ENCODE data around the gene LRP1B. TPM values are rescaled to one million over a fixed set of nuclear protein-coding genes. Genes with fewer than 3 reads are reported as not detected.

LRP1B gene
- total and polyA plus RNA-seq, 7 experiments from 2014 or later: 0.10 TPM; not detected in 6

DNA sequence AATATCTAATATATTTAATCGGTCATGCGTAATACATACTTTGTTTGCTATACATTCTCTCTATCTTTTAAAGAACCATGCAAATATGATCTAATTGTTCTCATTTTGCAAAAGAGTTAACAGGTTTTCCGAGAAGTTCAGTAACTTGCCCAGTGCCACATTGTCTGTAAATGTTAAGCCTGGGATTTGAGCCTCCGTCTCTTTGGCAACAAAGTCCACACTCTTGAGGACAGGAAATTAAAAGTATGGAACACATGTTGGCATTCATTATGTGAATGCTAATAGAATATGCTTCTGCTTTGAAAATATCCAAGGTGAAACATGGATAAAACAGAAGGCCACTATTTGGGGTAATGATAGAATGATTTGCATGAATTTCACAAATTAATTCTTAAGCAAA is 85.2 kb downstream of the LRP1B start:
- ATAC-seq: no peak
- Mint-ChIP-seq H3K4me3 (no peak overlapping the region), H3K27me3 (no peaks in the 10 kb centered on the region)

DNA sequence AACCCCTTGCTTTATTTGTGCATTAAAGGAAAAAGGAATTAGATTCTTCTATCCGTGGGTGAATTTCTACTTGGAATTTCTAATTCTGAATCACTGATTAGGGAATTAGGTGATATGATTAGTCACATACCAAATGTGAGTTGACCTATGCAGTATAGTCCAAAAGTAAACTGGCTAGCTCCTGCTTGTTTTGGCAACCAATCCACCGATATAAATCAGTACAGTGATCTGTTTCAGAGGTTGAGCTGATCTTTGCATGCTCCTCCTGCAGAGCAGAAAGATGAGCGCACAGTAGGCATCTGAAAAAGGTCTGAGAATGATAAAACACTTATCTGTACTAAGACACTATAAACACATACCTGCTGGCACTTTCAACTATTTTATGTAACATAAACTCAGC is 86.6 kb downstream of the LRP1B start:
- Mint-ChIP-seq H3K4me3 (no peak overlapping the region), H3K9me3 (peaks cover 0 to 19% (median 0%) of the 10 kb centered on the region in 11 donors), H3K27me3 (no peaks in the 10 kb centered on the region), H3K36me3 (no peaks in the 10 kb centered on the region), H3K27ac (no peak overlapping the region), H3K4me1 (no peaks in the 10 kb centered on the region)
- Histone ChIP-seq H3K9me3 (ENCODE audit: control insufficient read depth in 2 of 3, low read length in 3 of 3) (no peaks in the 10 kb centered on the region), H3K27ac (ENCODE audit: low read depth, low read length) (no peak overlapping the region), H3K4me3 (ENCODE audit: low read length) (no peak overlapping the region), H3K27me3 (ENCODE audit: control insufficient read depth in 2 of 2, insufficient read depth in 2 of 2, low read length in 2 of 2) (no peaks in the 10 kb centered on the region), H3K4me1 (ENCODE audit: control insufficient read depth in 2 of 2, insufficient read depth in 2 of 2, low read length in 2 of 2) (no peaks in the 10 kb centered on the region), H3K36me3 (ENCODE audit: control insufficient read depth in 2 of 3, insufficient read depth in 3 of 3, low read length in 3 of 3) (no peaks in the 10 kb centered on the region)
- DNase-seq (no peak), ATAC-seq (no peak)
- intact Hi-C loops (cut with micrococcal nuclease): no loop called here
- CTCF ChIA-PET: no interaction called here
- POLR2A ChIA-PET: no interaction called here

More for the DNA sequence above, 85.2 kb downstream of the LRP1B start:
- Mint-ChIP-seq H3K9me3 (peaks cover 0 to 19% (median 0%) of the 10 kb centered on the region in 11 donors), H3K4me1 (no peaks in the 10 kb centered on the region), H3K36me3 (no peaks in the 10 kb centered on the region), H3K27ac (no peak overlapping the region)
- intact Hi-C loops (cut with micrococcal nuclease): no loop called here
- Histone ChIP-seq H3K27ac (ENCODE audit: low read depth, low read length) (no peak overlapping the region), H3K9me3 (ENCODE audit: control insufficient read depth in 2 of 3, low read length in 3 of 3) (no peaks in the 10 kb centered on the region), H3K27me3 (ENCODE audit: control insufficient read depth in 2 of 2, insufficient read depth in 2 of 2, low read length in 2 of 2) (no peaks in the 10 kb centered on the region), H3K4me3 (ENCODE audit: low read length) (no peak overlapping the region), H3K4me1 (ENCODE audit: control insufficient read depth in 2 of 2, insufficient read depth in 2 of 2, low read length in 2 of 2) (no peaks in the 10 kb centered on the region), H3K36me3 (ENCODE audit: control insufficient read depth in 2 of 3, insufficient read depth in 3 of 3, low read length in 3 of 3) (no peaks in the 10 kb centered on the region)
- CTCF ChIA-PET: no interaction called here
- DNase-seq: no peak
- POLR2A ChIA-PET: no interaction called here

DNA sequence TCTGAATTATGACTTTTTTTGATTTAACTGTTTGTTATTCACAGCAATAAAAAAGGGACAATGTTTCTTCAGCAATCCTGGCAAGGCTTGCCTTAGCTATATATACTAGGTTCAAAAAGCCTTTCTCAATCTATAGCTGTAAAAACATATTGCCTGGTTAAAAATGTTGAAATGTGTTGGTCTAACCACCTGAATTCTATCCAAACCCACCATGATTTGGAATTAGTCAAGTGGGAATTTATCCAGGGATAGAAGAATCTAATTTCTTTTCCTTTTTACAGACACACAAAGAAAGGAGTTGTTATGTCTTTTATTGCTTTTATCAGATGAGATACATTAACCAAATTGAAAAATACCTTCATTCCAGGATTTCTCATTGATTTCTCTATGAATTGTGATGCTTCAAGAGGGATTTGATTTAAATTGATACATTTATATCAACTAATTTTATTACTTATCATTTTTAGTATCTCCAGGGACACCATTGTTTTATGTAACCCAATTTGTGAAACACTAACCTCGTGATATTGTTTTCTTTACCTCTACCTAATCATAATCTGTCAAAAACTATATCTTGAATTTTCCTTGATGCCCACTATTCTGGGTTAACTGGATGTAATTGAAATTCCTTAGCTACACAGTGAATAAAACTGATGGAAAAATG is 88.1 kb downstream of the LRP1B start:
- DNase-seq: no peak
- intact Hi-C loops (cut with micrococcal nuclease): no loop called here
- ChIA-PET CTCF (no interaction called here), POLR2A (no interaction called here)
- ATAC-seq: no peak
- no peaks in the 10 kb centered on the region for H3K9me3 ChIP-seq (ENCODE audit: control insufficient read depth in 2 of 3, low read length in 3 of 3)
- H3K27me3 ChIP-seq (ENCODE audit: control insufficient read depth in 2 of 2, insufficient read depth in 2 of 2, low read length in 2 of 2): no peaks in the 10 kb centered on the region
- no peaks in the 10 kb centered on the region for H3K4me1 Mint-ChIP-seq
- no peak overlapping the region for H3K4me3 ChIP-seq (ENCODE audit: low read length)
- H3K36me3 Mint-ChIP-seq: no peaks in the 10 kb centered on the region
- H3K4me3 Mint-ChIP-seq: no peak overlapping the region
- H3K27me3 Mint-ChIP-seq: no peaks in the 10 kb centered on the region
- no peak overlapping the region for H3K27ac ChIP-seq (ENCODE audit: low read depth, low read length)
- H3K9me3 Mint-ChIP-seq: peaks cover 0 to 19% (median 0%) of the 10 kb centered on the region in 11 donors
- no peaks in the 10 kb centered on the region for H3K36me3 ChIP-seq (ENCODE audit: control insufficient read depth in 2 of 3, insufficient read depth in 3 of 3, low read length in 3 of 3)
- no peak overlapping the region for H3K27ac Mint-ChIP-seq
- H3K4me1 ChIP-seq (ENCODE audit: control insufficient read depth in 2 of 2, insufficient read depth in 2 of 2, low read length in 2 of 2): no peaks in the 10 kb centered on the region

DNA sequence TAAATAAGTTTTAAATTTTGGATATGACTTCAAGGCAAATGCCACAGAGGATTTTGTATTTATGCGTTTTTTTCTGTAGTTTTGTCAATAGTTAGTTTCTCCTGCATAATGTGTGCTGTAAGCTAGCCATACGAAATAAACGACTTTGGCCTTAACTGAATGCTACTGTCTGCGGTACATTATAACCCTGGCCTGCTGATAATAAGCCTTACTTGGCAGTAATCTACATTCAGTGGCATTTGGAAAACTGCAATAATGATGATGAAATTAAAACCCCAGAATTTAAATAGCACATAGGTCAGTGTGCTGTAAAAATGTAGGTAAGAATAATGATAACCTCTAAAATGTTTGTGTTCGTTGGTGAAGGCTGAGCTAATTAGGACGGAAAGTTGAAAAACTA is 88.8 kb downstream of the LRP1B start:
- Mint-ChIP-seq H3K4me1 (no peaks in the 10 kb centered on the region), H3K4me3 (no peak overlapping the region), H3K36me3 (no peaks in the 10 kb centered on the region), H3K9me3 (peaks cover 0 to 19% (median 0%) of the 10 kb centered on the region in 11 donors), H3K27ac (no peak overlapping the region), H3K27me3 (no peaks in the 10 kb centered on the region)
- Histone ChIP-seq H3K27me3 (ENCODE audit: control insufficient read depth in 2 of 2, insufficient read depth in 2 of 2, low read length in 2 of 2) (no peaks in the 10 kb centered on the region), H3K27ac (ENCODE audit: low read depth, low read length) (no peak overlapping the region), H3K4me3 (ENCODE audit: low read length) (no peak overlapping the region), H3K36me3 (ENCODE audit: control insufficient read depth in 2 of 3, insufficient read depth in 3 of 3, low read length in 3 of 3) (no peaks in the 10 kb centered on the region), H3K9me3 (ENCODE audit: control insufficient read depth in 2 of 3, low read length in 3 of 3) (no peaks in the 10 kb centered on the region), H3K4me1 (ENCODE audit: control insufficient read depth in 2 of 2, insufficient read depth in 2 of 2, low read length in 2 of 2) (no peaks in the 10 kb centered on the region)
- intact Hi-C loops (cut with micrococcal nuclease): no loop called here
- ChIA-PET POLR2A (no interaction called here), CTCF (no interaction called here)
- ATAC-seq (no peak), DNase-seq (no peak)

DNA sequence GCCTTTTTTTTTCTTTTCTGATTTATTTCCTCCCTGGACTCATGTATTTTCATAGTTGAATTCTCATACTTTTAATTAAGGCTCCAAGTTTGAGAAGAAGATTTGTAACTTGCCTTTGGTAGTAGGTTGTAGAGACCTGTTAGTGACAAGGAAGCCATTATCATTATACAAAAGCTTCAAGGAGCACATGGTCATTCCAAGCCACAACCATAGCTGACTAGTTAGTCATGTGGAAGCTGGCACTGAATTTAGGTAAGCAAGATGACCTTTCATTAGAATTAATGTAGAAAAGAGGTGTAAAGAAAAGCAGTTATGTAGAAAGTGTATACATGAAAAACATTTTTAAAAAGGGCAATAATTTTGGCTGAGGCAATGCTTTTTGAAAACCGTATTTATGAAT is 89.7 kb downstream of the LRP1B start:
- no peak overlapping the region for H3K4me3 ChIP-seq (ENCODE audit: low read length)
- ATAC-seq (no peak), DNase-seq (no peak)
- no peaks in the 10 kb centered on the region for H3K36me3 Mint-ChIP-seq
- no peak overlapping the region for H3K27ac Mint-ChIP-seq
- H3K9me3 Mint-ChIP-seq: peaks cover 0 to 18% (median 0%) of the 10 kb centered on the region in 11 donors
- ChIA-PET POLR2A (no interaction called here), CTCF (no interaction called here)
- no peaks in the 10 kb centered on the region for H3K4me1 ChIP-seq (ENCODE audit: control insufficient read depth in 2 of 2, insufficient read depth in 2 of 2, low read length in 2 of 2)
- H3K4me1 Mint-ChIP-seq: no peaks in the 10 kb centered on the region
- H3K9me3 ChIP-seq (ENCODE audit: control insufficient read depth in 2 of 3, low read length in 3 of 3): no peaks in the 10 kb centered on the region
- no peaks in the 10 kb centered on the region for H3K27me3 ChIP-seq (ENCODE audit: control insufficient read depth in 2 of 2, insufficient read depth in 2 of 2, low read length in 2 of 2)
- intact Hi-C loops (cut with micrococcal nuclease): no loop called here
- no peaks in the 10 kb centered on the region for H3K36me3 ChIP-seq (ENCODE audit: control insufficient read depth in 2 of 3, insufficient read depth in 3 of 3, low read length in 3 of 3)
- H3K4me3 Mint-ChIP-seq: no peak overlapping the region
- H3K27me3 Mint-ChIP-seq: no peaks in the 10 kb centered on the region
- H3K27ac ChIP-seq (ENCODE audit: low read depth, low read length): no peak overlapping the region

DNA sequence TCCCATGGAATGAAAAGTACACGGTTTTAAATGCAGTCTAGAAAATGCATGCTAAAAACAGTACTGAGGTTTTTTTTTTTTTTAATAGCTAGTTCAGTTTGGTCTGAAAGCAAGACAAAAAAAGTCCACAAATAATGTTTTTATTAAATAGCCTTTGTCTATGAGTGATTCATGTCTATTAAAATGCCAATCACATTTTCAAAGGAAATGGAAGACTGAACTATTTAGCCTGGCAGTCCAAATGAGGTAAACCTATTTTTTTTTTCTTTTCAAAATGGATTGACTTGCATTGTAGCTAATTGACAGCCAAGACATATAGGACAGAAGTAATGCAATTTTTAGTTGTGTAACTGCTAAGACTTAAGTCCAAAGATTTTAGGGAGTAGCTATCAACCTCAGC is 90.3 kb downstream of the LRP1B start:
- H3K9me3 Mint-ChIP-seq: peaks cover 0 to 13% (median 2%) of the 10 kb centered on the region in 11 donors
- H3K4me1 Mint-ChIP-seq: no peaks in the 10 kb centered on the region
- POLR2A ChIA-PET: no interaction called here
- intact Hi-C loops (cut with micrococcal nuclease): no loop called here
- DNase-seq: no peak
- CTCF ChIA-PET: no interaction called here
- H3K36me3 Mint-ChIP-seq: no peaks in the 10 kb centered on the region
- no peaks in the 10 kb centered on the region for H3K36me3 ChIP-seq (ENCODE audit: control insufficient read depth in 2 of 3, insufficient read depth in 3 of 3, low read length in 3 of 3)
- no peak overlapping the region for H3K4me3 Mint-ChIP-seq
- no peak overlapping the region for H3K27ac Mint-ChIP-seq
- H3K27me3 Mint-ChIP-seq: no peaks in the 10 kb centered on the region
- H3K4me3 ChIP-seq (ENCODE audit: low read length): no peak overlapping the region
- no peak for ATAC-seq
- H3K27me3 ChIP-seq (ENCODE audit: control insufficient read depth in 2 of 2, insufficient read depth in 2 of 2, low read length in 2 of 2): no peaks in the 10 kb centered on the region
- H3K27ac ChIP-seq (ENCODE audit: low read depth, low read length): no peak overlapping the region
- no peaks in the 10 kb centered on the region for H3K9me3 ChIP-seq (ENCODE audit: control insufficient read depth in 2 of 3, low read length in 3 of 3)
- no peaks in the 10 kb centered on the region for H3K4me1 ChIP-seq (ENCODE audit: control insufficient read depth in 2 of 2, insufficient read depth in 2 of 2, low read length in 2 of 2)

DNA sequence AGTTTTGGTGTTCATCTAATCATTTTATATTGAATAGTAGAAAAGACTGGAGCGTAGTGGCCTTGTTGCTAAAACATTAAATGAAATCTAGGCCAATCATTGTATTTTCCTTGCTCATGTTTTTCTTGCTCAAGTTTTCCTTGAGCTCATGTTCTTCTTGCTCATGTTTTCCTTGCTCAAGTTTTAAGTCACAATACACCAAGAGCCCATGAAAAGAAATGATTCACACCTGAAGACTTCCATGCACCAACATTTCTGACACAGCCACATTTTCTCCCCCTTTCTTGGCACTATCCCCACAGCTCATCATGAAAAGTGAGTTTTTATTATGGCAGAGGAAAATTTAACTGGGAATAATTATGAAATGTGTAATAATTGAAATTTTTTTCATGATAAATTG is 92.0 kb downstream of the LRP1B start:
- H3K27me3 ChIP-seq (ENCODE audit: control insufficient read depth in 2 of 2, insufficient read depth in 2 of 2, low read length in 2 of 2): no peaks in the 10 kb centered on the region
- H3K36me3 ChIP-seq (ENCODE audit: control insufficient read depth in 2 of 3, insufficient read depth in 3 of 3, low read length in 3 of 3): no peaks in the 10 kb centered on the region
- Mint-ChIP-seq H3K27ac (no peak overlapping the region), H3K36me3 (no peaks in the 10 kb centered on the region), H3K4me3 (no peak overlapping the region), H3K9me3 (peaks cover 0 to 20% (median 2%) of the 10 kb centered on the region in 11 donors), H3K27me3 (no peaks in the 10 kb centered on the region), H3K4me1 (no peaks in the 10 kb centered on the region)
- CTCF ChIA-PET: no interaction called here
- no peak overlapping the region for H3K4me3 ChIP-seq (ENCODE audit: low read length)
- H3K4me1 ChIP-seq (ENCODE audit: control insufficient read depth in 2 of 2, insufficient read depth in 2 of 2, low read length in 2 of 2): no peaks in the 10 kb centered on the region
- no peak for DNase-seq
- POLR2A ChIA-PET: no interaction called here
- no peak for ATAC-seq
- no peak overlapping the region for H3K27ac ChIP-seq (ENCODE audit: low read depth, low read length)
- no peaks in the 10 kb centered on the region for H3K9me3 ChIP-seq (ENCODE audit: control insufficient read depth in 2 of 3, low read length in 3 of 3)
- intact Hi-C loops (cut with micrococcal nuclease): no loop called here

Measured in naive thymus-derived CD4-positive, alpha-beta T cell (primary cell).